ENCODE measurements around the gene CTXN3. TPM values are rescaled to one million over a fixed set of nuclear protein-coding genes. Genes with fewer than 3 reads are reported as not detected.

CTXN3 gene
- total and polyA plus RNA-seq, 2 donors from 2014 or later: 0.35 to 79.2 TPM

DNA sequence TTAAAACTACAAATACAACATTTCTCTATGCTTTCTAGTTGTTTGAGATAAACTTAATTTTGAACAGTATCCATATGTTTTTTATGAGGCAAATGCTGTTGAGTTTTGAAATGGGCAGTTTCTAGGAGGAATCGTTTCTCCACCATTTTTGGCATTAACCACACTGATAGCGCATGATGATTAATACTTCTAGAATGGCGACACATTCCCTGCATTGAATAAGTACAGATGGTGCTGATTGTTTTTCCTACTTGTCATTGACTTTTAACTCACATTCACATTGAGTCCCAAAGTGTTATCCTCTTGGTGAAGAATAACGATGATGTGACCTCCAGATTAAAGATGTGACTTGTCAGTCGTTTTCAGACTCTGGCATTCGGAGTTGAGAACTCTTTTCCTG is 47.8 kb downstream of the CTXN3 start:
- FAIRE-seq: no peak

DNA sequence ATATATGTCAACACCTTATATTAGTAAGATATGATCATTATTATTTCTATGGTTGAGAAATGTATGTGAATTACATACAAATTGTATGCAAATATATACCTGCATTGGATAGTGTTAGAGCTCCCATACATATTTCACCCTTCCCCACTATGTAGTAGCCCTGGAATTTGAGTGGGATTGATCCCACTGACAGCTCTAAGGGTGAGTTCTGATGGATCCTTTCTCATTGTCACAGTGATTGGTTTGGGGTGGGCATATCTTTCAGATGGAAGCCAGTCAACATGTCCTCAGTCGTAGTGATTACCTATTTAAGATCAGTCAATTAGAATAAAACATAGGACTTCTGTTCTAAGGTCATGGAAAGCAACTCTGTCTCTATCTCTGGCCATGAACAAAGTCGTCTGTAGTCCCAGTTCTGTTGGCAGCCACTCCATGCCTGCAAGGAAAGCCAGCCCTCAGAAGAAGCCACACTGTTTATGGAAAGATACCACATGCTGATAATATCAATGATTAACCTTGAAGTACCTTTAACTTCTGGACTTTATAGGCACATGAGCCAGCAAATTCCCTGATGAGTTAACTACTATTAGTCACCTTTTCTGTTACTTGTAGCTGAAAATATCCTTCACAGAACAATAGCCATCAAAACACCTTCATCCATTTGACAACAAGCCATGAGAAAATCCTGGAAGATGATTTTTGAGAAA is 49.2 kb downstream of the CTXN3 start:
- FAIRE-seq: no peak
- TF ChIP-seq, protein P1, sequence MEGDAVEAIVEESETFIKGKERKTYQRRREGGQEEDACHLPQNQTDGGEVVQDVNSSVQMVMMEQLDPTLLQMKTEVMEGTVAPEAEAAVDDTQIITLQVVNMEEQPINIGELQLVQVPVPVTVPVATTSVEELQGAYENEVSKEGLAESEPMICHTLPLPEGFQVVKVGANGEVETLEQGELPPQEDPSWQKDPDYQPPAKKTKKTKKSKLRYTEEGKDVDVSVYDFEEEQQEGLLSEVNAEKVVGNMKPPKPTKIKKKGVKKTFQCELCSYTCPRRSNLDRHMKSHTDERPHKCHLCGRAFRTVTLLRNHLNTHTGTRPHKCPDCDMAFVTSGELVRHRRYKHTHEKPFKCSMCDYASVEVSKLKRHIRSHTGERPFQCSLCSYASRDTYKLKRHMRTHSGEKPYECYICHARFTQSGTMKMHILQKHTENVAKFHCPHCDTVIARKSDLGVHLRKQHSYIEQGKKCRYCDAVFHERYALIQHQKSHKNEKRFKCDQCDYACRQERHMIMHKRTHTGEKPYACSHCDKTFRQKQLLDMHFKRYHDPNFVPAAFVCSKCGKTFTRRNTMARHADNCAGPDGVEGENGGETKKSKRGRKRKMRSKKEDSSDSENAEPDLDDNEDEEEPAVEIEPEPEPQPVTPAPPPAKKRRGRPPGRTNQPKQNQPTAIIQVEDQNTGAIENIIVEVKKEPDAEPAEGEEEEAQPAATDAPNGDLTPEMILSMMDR (IDR thresholded peaks at IDR 0.05; ENCODE audit: borderline replicate concordance, extremely low read depth, insufficient read depth): no peak
- DNase-seq: no peak
- H3K36me3 ChIP-seq (ENCODE audit: control insufficient read depth in 2 of 3, insufficient read depth in 3 of 3, low read length in 3 of 3): no peaks in the 10 kb centered on the region
- no peak overlapping the region for H3K4me3 ChIP-seq (ENCODE audit: low read length in 3 of 3)
- no peak overlapping the region for H3K27ac ChIP-seq (ENCODE audit: low read depth in 2 of 2, low read length in 2 of 2)
- no peaks in the 10 kb centered on the region for H3K4me1 ChIP-seq (ENCODE audit: control insufficient read depth in 2 of 3, insufficient read depth in 2 of 3, low read depth in 1 of 3, low read length in 3 of 3)
- intact Hi-C loops (cut with DNase I): no loop called here
- H3K9ac ChIP-seq (ENCODE audit: low read length in 3 of 3): no peak overlapping the region
- H3K9me3 ChIP-seq (ENCODE audit: control insufficient read depth in 2 of 3, insufficient read depth in 1 of 3, low read length in 3 of 3): no peaks in the 10 kb centered on the region
- no peaks in the 10 kb centered on the region for H3K27me3 ChIP-seq (ENCODE audit: control insufficient read depth, insufficient read depth, low read length)

More for the DNA sequence above, 47.8 kb downstream of the CTXN3 start:
- H3K27me3 ChIP-seq (ENCODE audit: control insufficient read depth, insufficient read depth, low read length): no peaks in the 10 kb centered on the region
- intact Hi-C loops (cut with DNase I): no loop called here
- H3K9ac ChIP-seq (ENCODE audit: low read length in 3 of 3): no peak overlapping the region
- TF ChIP-seq, protein P1 (IDR thresholded peaks at IDR 0.05; ENCODE audit: borderline replicate concordance, extremely low read depth, insufficient read depth): no peak
- H3K4me1 ChIP-seq (ENCODE audit: control insufficient read depth in 2 of 3, insufficient read depth in 2 of 3, low read depth in 1 of 3, low read length in 3 of 3): no peaks in the 10 kb centered on the region
- no peaks in the 10 kb centered on the region for H3K9me3 ChIP-seq (ENCODE audit: control insufficient read depth in 2 of 3, insufficient read depth in 1 of 3, low read length in 3 of 3)
- H3K36me3 ChIP-seq (ENCODE audit: control insufficient read depth in 2 of 3, insufficient read depth in 3 of 3, low read length in 3 of 3): no peaks in the 10 kb centered on the region
- no peak overlapping the region for H3K4me3 ChIP-seq (ENCODE audit: low read length in 3 of 3)
- no peak overlapping the region for H3K27ac ChIP-seq (ENCODE audit: low read depth in 2 of 2, low read length in 2 of 2)
- no peak for DNase-seq

DNA sequence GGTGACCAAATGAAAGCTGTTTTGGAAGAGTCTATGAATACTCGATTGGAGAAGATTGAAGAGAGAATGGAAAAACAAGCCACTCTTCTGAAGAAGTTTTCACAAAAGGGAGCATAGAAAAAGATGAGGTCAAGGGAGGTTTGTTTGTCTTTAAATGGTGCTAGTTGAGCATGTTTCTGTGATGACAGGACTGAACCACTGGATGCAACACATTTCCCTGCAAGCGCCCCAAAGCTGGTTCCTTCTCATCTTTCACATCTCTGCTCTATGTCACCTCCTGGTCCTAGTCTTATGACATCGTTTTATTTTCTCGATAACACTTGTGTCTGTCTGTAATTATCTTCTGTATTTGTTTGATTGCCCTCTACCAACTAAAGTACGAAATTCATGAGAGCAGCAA is 50.5 kb downstream of the CTXN3 start:
- no peak overlapping the region for H3K27ac ChIP-seq (ENCODE audit: low read depth in 2 of 2, low read length in 2 of 2)
- no peaks in the 10 kb centered on the region for H3K9me3 ChIP-seq (ENCODE audit: control insufficient read depth in 2 of 3, insufficient read depth in 1 of 3, low read length in 3 of 3)
- FAIRE-seq (no peak), DNase-seq (no peak)
- no peaks in the 10 kb centered on the region for H3K4me1 ChIP-seq (ENCODE audit: control insufficient read depth in 2 of 3, insufficient read depth in 2 of 3, low read depth in 1 of 3, low read length in 3 of 3)
- no peaks in the 10 kb centered on the region for H3K27me3 ChIP-seq (ENCODE audit: control insufficient read depth, insufficient read depth, low read length)
- H3K9ac ChIP-seq (ENCODE audit: low read length in 3 of 3): no peak overlapping the region
- TF ChIP-seq, protein P1 (IDR thresholded peaks at IDR 0.05; ENCODE audit: borderline replicate concordance, extremely low read depth, insufficient read depth): no peak
- intact Hi-C loops (cut with DNase I): no loop called here
- no peaks in the 10 kb centered on the region for H3K36me3 ChIP-seq (ENCODE audit: control insufficient read depth in 2 of 3, insufficient read depth in 3 of 3, low read length in 3 of 3)
- no peak overlapping the region for H3K4me3 ChIP-seq (ENCODE audit: low read length in 3 of 3)
